SU-DHL-6 (cell line): ENCODE data around the gene ATRNL1.

Experiments
- H2AFZ ChIP-seq: fragments of 200-600 bp; sonication (generic); 2 replicates; pipeline ENCODE4 v1.6.1; 2014; ENCODE audit warnings: low read depth, mild to moderate bottlenecking, moderate library complexity, mixed read lengths, antibody characterized with exemption, low read length; ENCODE audit not compliant: severe bottlenecking
- H3F3A ChIP-seq: fragments of 200-600 bp; shearing (Covaris generic); 2 replicates; pipeline ENCODE4 v1.6.0; 2016; ENCODE audit warnings: antibody characterized with exemption, mild to moderate bottlenecking; ENCODE audit not compliant: insufficient read depth
- H3K27ac ChIP-seq: fragments of 200-600 bp; sonication (generic); 2 replicates; pipeline ENCODE4 v1.5.1; 2016; ENCODE audit warnings: low read depth, mild to moderate bottlenecking, low read length, moderate library complexity, mixed read lengths
- H3K27me3 ChIP-seq: fragments of 200-600 bp; sonication (generic), shearing (Covaris generic); 2 replicates; pipeline ENCODE4 v1.6.0; 2014; ENCODE audit warnings: mild to moderate bottlenecking, low read length
- H3K36me3 ChIP-seq: fragments of 200-600 bp; sonication (generic); 2 replicates; pipeline ENCODE4 v1.6.1; 2014; ENCODE audit warnings: mild to moderate bottlenecking, low read length, mixed read lengths
- H3K4me2 ChIP-seq: fragments of 300-600, 200-600 bp; shearing (Covaris generic), sonication (generic); 2 replicates; pipeline ENCODE4 v1.6.0; 2014; ENCODE audit warnings: low read length, low read depth, mild to moderate bottlenecking; ENCODE audit not compliant: poor library complexity, severe bottlenecking
- H3K4me3 ChIP-seq: fragments of 200-600 bp; sonication (generic); 2 replicates; pipeline ENCODE4 v1.5.1; 2014; ENCODE audit warnings: antibody characterized with exemption, low read length, mild to moderate bottlenecking, mixed read lengths; ENCODE audit not compliant: insufficient read depth, poor library complexity, severe bottlenecking
- H3K79me2 ChIP-seq: fragments of 200-600 bp; sonication (generic); 2 replicates; pipeline ENCODE4 v1.6.1; 2014; ENCODE audit warnings: mild to moderate bottlenecking, low read length, moderate library complexity; ENCODE audit not compliant: insufficient read depth
- H3K9ac ChIP-seq: fragments of 200-600 bp; sonication (generic); 2 replicates; pipeline ENCODE4 v1.7.0; 2014; ENCODE audit warnings: mild to moderate bottlenecking, low read length
- H3K9me2 ChIP-seq: fragments of 200-600 bp; sonication (generic); replicated peaks from 2 replicates; pipeline ENCODE4 v1.6.1; 2014; ENCODE audit warnings: low read length; ENCODE audit not compliant: insufficient read depth
- H3K9me3 ChIP-seq: fragments of 200-600 bp; sonication (generic); 2 replicates; pipeline ENCODE4 v1.6.1; 2014; ENCODE audit warnings: low read length, mixed read lengths; ENCODE audit not compliant: insufficient read depth
- H4K20me1 ChIP-seq: fragments of 200-600 bp; sonication (generic); 2 replicates; pipeline ENCODE4 v1.6.1; 2014; ENCODE audit warnings: low read depth, mild to moderate bottlenecking, antibody characterized with exemption, low read length, moderate library complexity, mixed read lengths
- CTCF ChIP-seq: fragments of 200-600 bp; sonication (generic); IDR thresholded peaks from one replicate; pipeline ENCODE4 v1.5.1; 2017; ENCODE audit warnings: antibody characterized with exemption, mild to moderate bottlenecking, low read length, moderate library complexity; ENCODE audit not compliant: insufficient read depth, poor library complexity, severe bottlenecking
- EZH2phosphoT487 ChIP-seq: fragments of 200-600 bp; sonication (generic), shearing (Covaris generic); conservative IDR thresholded peaks from 2 replicates; pipeline ENCODE4 v1.6.1; 2018; ENCODE audit warnings: mild to moderate bottlenecking, antibody characterized with exemption, low read length, moderate library complexity, mixed read lengths

ATRNL1 gene

GRCh38 chr10:115963848-115964247 lies 870.7 kb downstream of the ATRNL1 start:
- Histone ChIP-seq H3K4me3 (no peak overlapping the region), H3K9me3 (no peaks in the 10 kb centered on the region), H2AFZ (no peak overlapping the region), H4K20me1 (no peaks in the 10 kb centered on the region), H3K36me3 (no peaks in the 10 kb centered on the region), H3F3A (no peaks in the 10 kb centered on the region), H3K4me2 (no peak overlapping the region), H3K79me2 (no peaks in the 10 kb centered on the region), H3K9me2 (no peaks in the 10 kb centered on the region), H3K27ac (no peak overlapping the region), H3K27me3 (no peaks in the 10 kb centered on the region), H3K9ac (no peak overlapping the region)
- TF ChIP-seq EZH2phosphoT487 (no peak), CTCF (no peak)

GRCh38 chr10:115964827-115965226 lies 871.7 kb downstream of the ATRNL1 start:
- no peaks in the 10 kb centered on the region for H4K20me1 ChIP-seq
- H3K9ac ChIP-seq, result no peak overlapping the region
- TF ChIP-seq EZH2phosphoT487 (no peak), CTCF (no peak)
- no peak overlapping the region for H3K27ac ChIP-seq
- H3K4me2 ChIP-seq, result no peak overlapping the region
- H3K36me3 ChIP-seq, result no peaks in the 10 kb centered on the region
- no peaks in the 10 kb centered on the region for H3F3A ChIP-seq
- no peak overlapping the region for H2AFZ ChIP-seq
- no peaks in the 10 kb centered on the region for H3K9me3 ChIP-seq
- H3K9me2 ChIP-seq, result no peaks in the 10 kb centered on the region
- no peak overlapping the region for H3K4me3 ChIP-seq
- no peaks in the 10 kb centered on the region for H3K27me3 ChIP-seq
- no peaks in the 10 kb centered on the region for H3K79me2 ChIP-seq

- Histone ChIP-seq H4K20me1 (no peaks in the 10 kb centered on the region), H3K4me3 (no peak overlapping the region), H3K9me3 (no peaks in the 10 kb centered on the region), H3K9me2 (no peaks in the 10 kb centered on the region), H3K27me3 (no peaks in the 10 kb centered on the region), H3K27ac (no peak overlapping the region), H3K36me3 (no peaks in the 10 kb centered on the region), H2AFZ (no peak overlapping the region), H3K4me2 (no peak overlapping the region), H3K79me2 (no peaks in the 10 kb centered on the region), H3F3A (no peaks in the 10 kb centered on the region), H3K9ac (no peak overlapping the region)
- no peak for TF ChIP-seq CTCF
- no peak for TF ChIP-seq EZH2phosphoT487
These were observed 872.2 kb downstream of the ATRNL1 start for GRCh38 chr10:115965376-115965775.

- Histone ChIP-seq H3K4me3 (no peak overlapping the region), H3K27ac (no peak overlapping the region)
- TF ChIP-seq EZH2phosphoT487, result no peak
- no peak for TF ChIP-seq CTCF
These were observed 875.1 kb downstream of the ATRNL1 start for GRCh38 chr10:115968236-115968635.

More at GRCh38 chr10:115968236-115968635, 875.1 kb downstream of the ATRNL1 start:
- Histone ChIP-seq H2AFZ (no peak overlapping the region), H3K9me2 (no peaks in the 10 kb centered on the region), H4K20me1 (no peaks in the 10 kb centered on the region), H3K36me3 (no peaks in the 10 kb centered on the region), H3F3A (no peaks in the 10 kb centered on the region), H3K4me2 (no peak overlapping the region), H3K79me2 (no peaks in the 10 kb centered on the region), H3K9me3 (no peaks in the 10 kb centered on the region), H3K9ac (no peak overlapping the region), H3K27me3 (no peaks in the 10 kb centered on the region)
